ENCODE data around the gene PIP5K1B.
"Not testable (repeated sequence)": the region's sequence is repeated elsewhere in the genome, so short reads cannot be mapped to it uniquely, and the experiment has no call there.

Gene PIP5K1B

DNA sequence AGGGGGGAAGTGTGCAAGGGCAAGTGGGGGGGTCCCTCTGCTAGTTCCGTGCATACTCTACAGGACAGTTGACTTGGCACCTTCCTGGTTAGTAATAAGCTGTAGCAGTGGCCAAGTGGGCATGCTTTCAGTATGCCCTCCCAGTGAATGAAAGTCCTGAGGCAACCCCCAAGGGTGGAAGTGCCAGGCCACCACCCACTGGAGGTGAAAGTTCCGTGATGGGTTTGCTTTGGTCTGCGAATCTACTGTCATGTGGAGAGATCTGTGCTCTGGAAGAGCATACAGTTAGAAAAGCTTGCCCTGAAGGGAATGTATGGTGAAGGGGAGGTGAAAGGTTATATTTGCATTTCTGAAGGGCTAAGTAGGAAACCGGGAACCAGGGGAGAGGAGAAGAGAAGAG, 340.8 kb downstream of the PIP5K1B start:
- H3K27ac ChIP-seq = no peak overlapping the region
- TF ChIP-seq CTCF (conservative IDR thresholded peaks at IDR 0.05) = no peak
- no peak for TF ChIP-seq ZFX (IDR thresholded peaks at IDR 0.05)

GRCh38 chr9:69046723-69047122, 341.7 kb downstream of the PIP5K1B start:
- H3K27ac ChIP-seq = no peak overlapping the region
- TF ChIP-seq CTCF (conservative IDR thresholded peaks at IDR 0.05) = no peak
- TF ChIP-seq ZFX (IDR thresholded peaks at IDR 0.05) = no peak

- no peak for TF ChIP-seq ZFX (IDR thresholded peaks at IDR 0.05)
- TF ChIP-seq CTCF (conservative IDR thresholded peaks at IDR 0.05) = no peak
- H3K27ac ChIP-seq = no peak overlapping the region
Measured at GRCh38 chr9:69047371-69047770, 342.3 kb downstream of the PIP5K1B start.

GRCh38 chr9:69049094-69049493, 344.1 kb downstream of the PIP5K1B start:
- no peak overlapping the region for H3K27ac ChIP-seq
- TF ChIP-seq ZFX (IDR thresholded peaks at IDR 0.05) (no peak), CTCF (conservative IDR thresholded peaks at IDR 0.05) (no peak)

GRCh38 chr9:69050936-69051335, 345.9 kb downstream of the PIP5K1B start:
- H3K27ac ChIP-seq = not testable (repeated sequence)

DNA sequence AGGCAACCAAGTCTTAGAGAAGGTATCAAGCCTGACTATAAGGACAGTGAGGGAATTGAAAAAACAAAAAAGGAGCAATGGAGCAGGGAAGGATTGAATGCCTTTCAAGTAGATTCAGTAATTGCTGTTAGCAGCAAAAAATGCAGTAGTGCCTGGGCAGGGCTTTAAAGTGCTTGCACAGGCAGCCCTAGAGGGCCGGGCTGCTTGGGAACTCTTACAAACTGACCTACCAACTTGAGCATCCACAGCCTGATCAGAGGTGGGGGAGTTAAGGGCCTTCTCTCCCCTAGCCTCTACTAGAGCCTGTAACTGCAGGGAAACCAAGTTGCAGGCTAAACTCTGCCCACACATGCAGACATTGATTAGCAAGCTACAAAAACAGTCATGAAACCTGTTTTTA, 349.9 kb downstream of the PIP5K1B start:
- TF ChIP-seq CTCF (conservative IDR thresholded peaks at IDR 0.05) (no peak), ZFX (IDR thresholded peaks at IDR 0.05) (no peak)
- no peak overlapping the region for H3K27ac ChIP-seq

- no peak overlapping the region for H3K27ac ChIP-seq
- TF ChIP-seq ZFX (IDR thresholded peaks at IDR 0.05) = no peak
- no peak for TF ChIP-seq CTCF (conservative IDR thresholded peaks at IDR 0.05)
Measured at GRCh38 chr9:69056191-69056815, 351.3 kb downstream of the PIP5K1B start.

GRCh38 chr9:69058101-69058500, 353.1 kb downstream of the PIP5K1B start:
- no peak for TF ChIP-seq CTCF (conservative IDR thresholded peaks at IDR 0.05)
- no peak for TF ChIP-seq ZFX (IDR thresholded peaks at IDR 0.05)
- H3K27ac ChIP-seq = no peak overlapping the region

Data from C4-2B (cell line).